ENCODE data around the gene PTGIS. TPM values are rescaled to one million over a fixed set of nuclear protein-coding genes. Genes with fewer than 3 reads are reported as not detected.

PTGIS gene
- total and polyA plus RNA-seq, 10 donors: 0.15 to 1.6 (median 0.92) TPM

GRCh38 chr20:49591217-49591865, 23.4 kb upstream of the PTGIS start:
- intact Hi-C loops (cut with DNase I; ENCODE audit: low total_unique reads): no loop called here
- Histone ChIP-seq H3K36me3 (no peaks in the 10 kb centered on the region), H3K4me1 (peaks cover 0 to 43% (median 16%) of the 10 kb centered on the region in 6 donors), H3K4me3 (no peak overlapping the region), H3K27me3 (replicated peaks in 1 of 7) (peaks cover 0 to 9% (median 0%) of the 10 kb centered on the region in 7 donors), H3K9me3 (no peaks in the 10 kb centered on the region), H3K27ac (peak overlapping the region in 4 of 8 donors; percentile 39 to 64 (median 47))
- no peak for TF ChIP-seq CTCF (IDR thresholded peaks at IDR 0.05 in 8 of 11, conservative IDR thresholded peaks at IDR 0.05 in 3 of 11)
- no peak for TF ChIP-seq POLR2AphosphoS5 (IDR thresholded peaks at IDR 0.05)
- no peak for TF ChIP-seq POLR2A (IDR thresholded peaks at IDR 0.05)
- no peak for DNase-seq
- 73 to 87% (median 79%) methylated on average over 4 of the region's 4 CpGs for WGBS, 5 donors

- intact Hi-C loops (cut with DNase I; ENCODE audit: low total_unique reads): no loop called here
- Histone ChIP-seq H3K4me1 (peaks cover 0 to 33% (median 13%) of the 10 kb centered on the region in 6 donors), H3K4me3 (no peak overlapping the region), H3K36me3 (no peaks in the 10 kb centered on the region), H3K9me3 (no peaks in the 10 kb centered on the region), H3K27ac (no peak overlapping the region), H3K27me3 (replicated peaks in 1 of 7) (peaks cover 0 to 11% (median 0%) of the 10 kb centered on the region in 7 donors)
- TF ChIP-seq CTCF (IDR thresholded peaks at IDR 0.05 in 8 of 11, conservative IDR thresholded peaks at IDR 0.05 in 3 of 11): no peak
- no peak for TF ChIP-seq POLR2AphosphoS5 (IDR thresholded peaks at IDR 0.05)
- no peak for TF ChIP-seq POLR2A (IDR thresholded peaks at IDR 0.05)
- DNase-seq: no peak
- WGBS, 5 donors: 67 to 74% (median 69%) methylated on average over 8 of the region's 8 CpGs
These were observed 22.5 kb upstream of the PTGIS start for GRCh38 chr20:49590163-49591017.

GRCh38 chr20:49589747-49590146, 21.8 kb upstream of the PTGIS start:
- 90 to 94% (median 93%) methylated on average over 6 of the region's 6 CpGs for WGBS, 5 donors
- Histone ChIP-seq H3K27me3 (replicated peaks in 1 of 7) (peaks cover 0 to 13% (median 0%) of the 10 kb centered on the region in 7 donors), H3K27ac (no peak overlapping the region), H3K4me1 (peaks cover 0 to 27% (median 10%) of the 10 kb centered on the region in 6 donors), H3K4me3 (no peak overlapping the region), H3K36me3 (no peaks in the 10 kb centered on the region), H3K9me3 (no peaks in the 10 kb centered on the region)
- TF ChIP-seq POLR2AphosphoS5 (IDR thresholded peaks at IDR 0.05) (no peak), POLR2A (IDR thresholded peaks at IDR 0.05) (no peak), CTCF (IDR thresholded peaks at IDR 0.05 in 8 of 11, conservative IDR thresholded peaks at IDR 0.05 in 3 of 11) (no peak)
- no peak for DNase-seq
- intact Hi-C loops (cut with DNase I; ENCODE audit: low total_unique reads): no loop called here

GRCh38 chr20:49587111-49587570, 19.2 kb upstream of the PTGIS start:
- Histone ChIP-seq H3K9me3 (peaks cover 0 to 9% (median 7%) of the 10 kb centered on the region in 8 donors), H3K4me3 (no peak overlapping the region), H3K27me3 (replicated peaks in 1 of 7) (peaks cover 0 to 13% (median 0%) of the 10 kb centered on the region in 7 donors), H3K36me3 (no peaks in the 10 kb centered on the region), H3K4me1 (peaks cover 0 to 22% (median 0%) of the 10 kb centered on the region in 6 donors), H3K27ac (no peak overlapping the region)
- WGBS, 5 donors: 71 to 89% (median 78%) methylated on average over 10 of the region's 10 CpGs
- TF ChIP-seq CTCF (IDR thresholded peaks at IDR 0.05 in 8 of 11, conservative IDR thresholded peaks at IDR 0.05 in 3 of 11) (no peak), POLR2AphosphoS5 (IDR thresholded peaks at IDR 0.05) (no peak), POLR2A (IDR thresholded peaks at IDR 0.05) (no peak)
- DNase-seq: no peak
- intact Hi-C loops (cut with DNase I; ENCODE audit: low total_unique reads): no loop called here
